WTC11 (cell line): ENCODE results near the gene MCAT. TPM values are rescaled to one million over a fixed set of nuclear protein-coding genes. Genes with fewer than 3 reads are reported as not detected.
A peak's percentile ranks its signal among the peaks of the same experiment; 100 is the strongest.

Experiments used
- ATAC-seq: fragments of 200-7000 bp; cut with Tn5 transposase; 2 replicates; pipeline ENCODE4 v1.10.0; 2021; ENCODE audit warnings: mild to moderate bottlenecking, moderate library complexity
- CTCF ChIA-PET: fragments of 300-600 bp; sonication (Branson Sonifier 250); formaldehyde crosslinking; loops from one replicate; lab custom pipeline; 2021; ENCODE audit warnings: antibody characterized with exemption; lab: Charles Lee
- POLR2A ChIA-PET: fragments of 350-600 bp; sonication (Branson Sonifier 250); formaldehyde crosslinking; loops from one replicate; lab custom pipeline; 2021; ENCODE audit warnings: antibody characterized with exemption; lab: Charles Lee
- DNase-seq: peaks from one replicate; pipeline ENCODE4 v3.0.0; 2021; ENCODE audit warnings: low spot score
- H3K27ac Mint-ChIP-seq: 2 replicates; pipeline ENCODE4 v1.8.0; 2021; ENCODE audit warnings: mixed read lengths
- H3K27me3 Mint-ChIP-seq: 2 replicates; pipeline ENCODE4 v1.8.0; 2021; ENCODE audit warnings: low read depth, mild to moderate bottlenecking, moderate library complexity, mixed read lengths
- H3K36me3 Mint-ChIP-seq: 2 replicates; pipeline ENCODE4 v1.8.0; 2021; ENCODE audit warnings: mixed read lengths
- H3K4me1 Mint-ChIP-seq: 2 replicates; pipeline ENCODE4 v1.8.0; 2022; ENCODE audit warnings: mixed read lengths
- H3K4me3 Mint-ChIP-seq: 2 replicates; pipeline ENCODE4 v1.8.0; 2021; ENCODE audit warnings: mild to moderate bottlenecking, moderate library complexity, mixed read lengths
- H3K9me3 Mint-ChIP-seq: 2 replicates; pipeline ENCODE4 v1.8.0; 2021; ENCODE audit warnings: mixed read lengths
- ARID4B ChIP-seq: sonication (generic); formaldehyde crosslinking; IDR thresholded peaks from 2 replicates; pipeline ENCODE4 v1.8.0; 2023; ENCODE audit warnings: missing genetic modification reagents, mild to moderate bottlenecking, borderline replicate concordance
- CBFB ChIP-seq: sonication (generic); formaldehyde crosslinking; IDR thresholded peaks from 2 replicates; pipeline ENCODE4 v1.8.1; 2022; ENCODE audit warnings: mild to moderate bottlenecking, low read depth, missing genetic modification reagents
- CREM ChIP-seq: sonication (generic); formaldehyde crosslinking; IDR thresholded peaks from 2 replicates; pipeline ENCODE4 v1.8.1; 2022; ENCODE audit warnings: mild to moderate bottlenecking, missing genetic modification reagents, moderate library complexity
- EMX1 ChIP-seq: fragments of 250-450 bp; sonication (Bioruptor Pico); IDR thresholded peaks from 2 replicates; pipeline ENCODE4 v1.8.0; 2021; ENCODE audit warnings: mild to moderate bottlenecking
- GTF2I ChIP-seq: fragments of 250-450 bp; sonication (Bioruptor Pico); conservative IDR thresholded peaks from 2 replicates; pipeline ENCODE4 v1.4.0; 2021; ENCODE audit warnings: mild to moderate bottlenecking
- IRF2 ChIP-seq: sonication (generic); formaldehyde crosslinking; IDR thresholded peaks from 2 replicates; pipeline ENCODE4 v1.8.0; 2022; ENCODE audit warnings: low read depth, missing genetic modification reagents, borderline replicate concordance
- NFYB ChIP-seq: sonication (generic); formaldehyde crosslinking; conservative IDR thresholded peaks from 2 replicates; pipeline ENCODE4 v1.8.0; 2022; ENCODE audit warnings: low read depth, missing genetic modification reagents
- NR3C1 ChIP-seq: sonication (generic); formaldehyde crosslinking; conservative IDR thresholded peaks from 2 replicates; pipeline ENCODE4 v1.8.1; 2023; ENCODE audit warnings: low read depth, mild to moderate bottlenecking, missing genetic modification reagents
- PREB ChIP-seq: sonication (generic); formaldehyde crosslinking; IDR thresholded peaks from 2 replicates; pipeline ENCODE4 v1.8.1; 2022; ENCODE audit warnings: mild to moderate bottlenecking, missing genetic modification reagents, moderate library complexity, borderline replicate concordance
- SOX15 ChIP-seq: fragments of 250-450 bp; sonication (Bioruptor Pico); IDR thresholded peaks from 2 replicates; pipeline ENCODE4 v1.9.0; 2021; ENCODE audit warnings: mild to moderate bottlenecking
- ZNF138 ChIP-seq: sonication (generic); formaldehyde crosslinking; conservative IDR thresholded peaks from 2 replicates; pipeline ENCODE4 v1.8.1; 2022; ENCODE audit warnings: mild to moderate bottlenecking, moderate library complexity, missing genetic modification reagents
- ZNF219 ChIP-seq: sonication (generic); formaldehyde crosslinking; IDR thresholded peaks from 2 replicates; pipeline ENCODE4 v1.8.0; 2023; ENCODE audit warnings: missing genetic modification reagents, mild to moderate bottlenecking, borderline replicate concordance
- ZNF263 ChIP-seq: sonication (generic); formaldehyde crosslinking; IDR thresholded peaks from 2 replicates; pipeline ENCODE4 v1.8.1; 2022; ENCODE audit warnings: low read depth, mild to moderate bottlenecking, moderate library complexity, missing genetic modification reagents
- ZNF317 ChIP-seq: sonication (generic); formaldehyde crosslinking; IDR thresholded peaks from 2 replicates; pipeline ENCODE4 v1.8.1; 2023; ENCODE audit warnings: low read depth, mild to moderate bottlenecking, moderate library complexity, missing genetic modification reagents, borderline replicate concordance
- total RNA-seq: library from RNA; stranded (reverse); gene quantifications from 3 replicates; pipeline ENCODE4 v1.2.3, GENCODE V29; 2021
- TF ChIP-seq, protein P1 (sequence below): fragments of 250-450 bp; sonication (Bioruptor Pico); IDR thresholded peaks from 2 replicates; pipeline ENCODE4 v1.9.0; 2021; ENCODE audit warnings: mild to moderate bottlenecking, borderline replicate concordance
- TF ChIP-seq, protein P2 (sequence below): fragments of 250-450 bp; sonication (Bioruptor Pico); IDR thresholded peaks from 2 replicates; pipeline ENCODE4 v2.1.2; 2022; ENCODE audit warnings: mild to moderate bottlenecking, moderate library complexity
- TF ChIP-seq, protein P3 (sequence below): sonication (generic); formaldehyde crosslinking; conservative IDR thresholded peaks from 2 replicates; pipeline ENCODE4 v1.8.1; 2023; ENCODE audit warnings: mild to moderate bottlenecking, low read depth, missing genetic modification reagents, moderate library complexity

The MCAT gene
- total RNA-seq, 1 experiment from 2014 or later, result 18.5 TPM

DNA sequence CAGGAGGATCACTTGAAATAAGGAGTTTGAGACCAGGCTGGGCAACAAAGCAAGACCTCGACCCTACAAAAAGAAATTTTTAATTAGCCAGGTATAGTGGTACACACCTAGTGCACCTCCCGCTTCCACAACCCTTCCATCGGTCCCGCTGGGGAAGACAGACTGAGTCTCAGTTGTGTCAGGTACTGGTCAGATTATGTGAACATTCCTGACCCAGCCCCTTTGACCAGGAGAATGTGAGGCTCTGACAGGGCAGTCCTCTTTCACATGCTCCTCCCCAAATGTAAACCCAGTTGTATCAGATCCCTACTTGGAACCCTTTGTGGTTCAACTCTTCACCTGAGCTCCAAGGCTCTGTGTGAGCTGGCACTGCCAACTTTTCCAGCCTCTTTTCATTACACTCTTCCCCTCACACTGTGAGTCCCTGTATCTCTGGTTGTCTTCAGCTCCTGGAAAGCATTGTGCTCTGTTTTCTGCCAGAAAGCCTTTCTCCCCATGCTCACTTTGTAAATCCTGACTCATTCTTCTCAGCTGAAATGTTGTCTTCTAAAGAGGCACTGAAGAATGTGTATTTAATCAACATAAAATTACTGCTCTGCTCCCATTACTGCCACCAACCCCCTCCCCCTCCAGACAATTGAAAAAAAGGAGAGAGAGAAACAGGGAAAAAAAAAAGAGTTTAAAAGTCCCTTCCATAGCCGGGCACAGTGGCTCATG is 45.8 kb upstream of the MCAT start (continued):
- TF ChIP-seq, protein P1, sequence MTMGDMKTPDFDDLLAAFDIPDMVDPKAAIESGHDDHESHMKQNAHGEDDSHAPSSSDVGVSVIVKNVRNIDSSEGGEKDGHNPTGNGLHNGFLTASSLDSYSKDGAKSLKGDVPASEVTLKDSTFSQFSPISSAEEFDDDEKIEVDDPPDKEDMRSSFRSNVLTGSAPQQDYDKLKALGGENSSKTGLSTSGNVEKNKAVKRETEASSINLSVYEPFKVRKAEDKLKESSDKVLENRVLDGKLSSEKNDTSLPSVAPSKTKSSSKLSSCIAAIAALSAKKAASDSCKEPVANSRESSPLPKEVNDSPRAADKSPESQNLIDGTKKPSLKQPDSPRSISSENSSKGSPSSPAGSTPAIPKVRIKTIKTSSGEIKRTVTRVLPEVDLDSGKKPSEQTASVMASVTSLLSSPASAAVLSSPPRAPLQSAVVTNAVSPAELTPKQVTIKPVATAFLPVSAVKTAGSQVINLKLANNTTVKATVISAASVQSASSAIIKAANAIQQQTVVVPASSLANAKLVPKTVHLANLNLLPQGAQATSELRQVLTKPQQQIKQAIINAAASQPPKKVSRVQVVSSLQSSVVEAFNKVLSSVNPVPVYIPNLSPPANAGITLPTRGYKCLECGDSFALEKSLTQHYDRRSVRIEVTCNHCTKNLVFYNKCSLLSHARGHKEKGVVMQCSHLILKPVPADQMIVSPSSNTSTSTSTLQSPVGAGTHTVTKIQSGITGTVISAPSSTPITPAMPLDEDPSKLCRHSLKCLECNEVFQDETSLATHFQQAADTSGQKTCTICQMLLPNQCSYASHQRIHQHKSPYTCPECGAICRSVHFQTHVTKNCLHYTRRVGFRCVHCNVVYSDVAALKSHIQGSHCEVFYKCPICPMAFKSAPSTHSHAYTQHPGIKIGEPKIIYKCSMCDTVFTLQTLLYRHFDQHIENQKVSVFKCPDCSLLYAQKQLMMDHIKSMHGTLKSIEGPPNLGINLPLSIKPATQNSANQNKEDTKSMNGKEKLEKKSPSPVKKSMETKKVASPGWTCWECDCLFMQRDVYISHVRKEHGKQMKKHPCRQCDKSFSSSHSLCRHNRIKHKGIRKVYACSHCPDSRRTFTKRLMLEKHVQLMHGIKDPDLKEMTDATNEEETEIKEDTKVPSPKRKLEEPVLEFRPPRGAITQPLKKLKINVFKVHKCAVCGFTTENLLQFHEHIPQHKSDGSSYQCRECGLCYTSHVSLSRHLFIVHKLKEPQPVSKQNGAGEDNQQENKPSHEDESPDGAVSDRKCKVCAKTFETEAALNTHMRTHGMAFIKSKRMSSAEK, result no peak
- TF ChIP-seq SOX15 (CRISPR knock-in tag), result no peak
- no peak for TF ChIP-seq NFYB (CRISPR knock-in tag)
- TF ChIP-seq GTF2I (CRISPR knock-in tag), result no peak
- TF ChIP-seq, protein P2, sequence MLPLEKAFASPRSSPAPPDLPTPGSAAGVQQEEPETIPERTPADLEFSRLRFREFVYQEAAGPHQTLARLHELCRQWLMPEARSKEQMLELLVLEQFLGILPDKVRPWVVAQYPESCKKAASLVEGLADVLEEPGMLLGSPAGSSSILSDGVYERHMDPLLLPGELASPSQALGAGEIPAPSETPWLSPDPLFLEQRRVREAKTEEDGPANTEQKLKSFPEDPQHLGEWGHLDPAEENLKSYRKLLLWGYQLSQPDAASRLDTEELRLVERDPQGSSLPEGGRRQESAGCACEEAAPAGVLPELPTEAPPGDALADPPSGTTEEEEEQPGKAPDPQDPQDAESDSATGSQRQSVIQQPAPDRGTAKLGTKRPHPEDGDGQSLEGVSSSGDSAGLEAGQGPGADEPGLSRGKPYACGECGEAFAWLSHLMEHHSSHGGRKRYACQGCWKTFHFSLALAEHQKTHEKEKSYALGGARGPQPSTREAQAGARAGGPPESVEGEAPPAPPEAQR (CRISPR knock-in tag), result no peak

- ChIA-PET POLR2A (interaction anchor here (0.5 to 1.4 kb wide), 5 partner anchors 24 to 676 kb away, joined by 3 to 4 read pairs (median 3); no protein-coding TSS in a partner anchor), CTCF (interaction anchor here (0.6 to 4.9 kb wide), 46 partner anchors 9 to 736 kb away, joined by 3 to 85 read pairs (median 4); partner anchors contain the start of genes EFCAB6, PNPLA3 and POLDIP3)
- H3K4me3 Mint-ChIP-seq, result peak overlapping the region; percentile 65
- peak; percentile 95 for DNase-seq
- ATAC-seq, result peak; percentile 86
- H3K27ac Mint-ChIP-seq, result peak overlapping the region; percentile 74
- H3K9me3 Mint-ChIP-seq, result no peaks in the 10 kb centered on the region
- peaks cover 4% of the 10 kb centered on the region for H3K36me3 Mint-ChIP-seq
- H3K27me3 Mint-ChIP-seq, result peaks cover 22% of the 10 kb centered on the region
- H3K4me1 Mint-ChIP-seq, result peaks cover 24% of the 10 kb centered on the region
- TF ChIP-seq PREB (no peak), ARID4B (CRISPR knock-in tag) (no peak), NR3C1 (no peak), ZNF317 (CRISPR knock-in tag) (no peak), CBFB (CRISPR knock-in tag) (0 out of 2 replicates have a peak, but pooled peaks have one; percentile 55), GTF2I (CRISPR knock-in tag) (no peak; the same call in 1 of the 2 replicates), ZNF219 (CRISPR knock-in tag) (no peak), IRF2 (no peak), ZNF138 (CRISPR knock-in tag) (no peak), ZNF263 (CRISPR knock-in tag) (no peak), CREM (peak; percentile 49; the same call in 1 of the 2 replicates), EMX1 (CRISPR knock-in tag) (no peak)
- TF ChIP-seq, protein P3, sequence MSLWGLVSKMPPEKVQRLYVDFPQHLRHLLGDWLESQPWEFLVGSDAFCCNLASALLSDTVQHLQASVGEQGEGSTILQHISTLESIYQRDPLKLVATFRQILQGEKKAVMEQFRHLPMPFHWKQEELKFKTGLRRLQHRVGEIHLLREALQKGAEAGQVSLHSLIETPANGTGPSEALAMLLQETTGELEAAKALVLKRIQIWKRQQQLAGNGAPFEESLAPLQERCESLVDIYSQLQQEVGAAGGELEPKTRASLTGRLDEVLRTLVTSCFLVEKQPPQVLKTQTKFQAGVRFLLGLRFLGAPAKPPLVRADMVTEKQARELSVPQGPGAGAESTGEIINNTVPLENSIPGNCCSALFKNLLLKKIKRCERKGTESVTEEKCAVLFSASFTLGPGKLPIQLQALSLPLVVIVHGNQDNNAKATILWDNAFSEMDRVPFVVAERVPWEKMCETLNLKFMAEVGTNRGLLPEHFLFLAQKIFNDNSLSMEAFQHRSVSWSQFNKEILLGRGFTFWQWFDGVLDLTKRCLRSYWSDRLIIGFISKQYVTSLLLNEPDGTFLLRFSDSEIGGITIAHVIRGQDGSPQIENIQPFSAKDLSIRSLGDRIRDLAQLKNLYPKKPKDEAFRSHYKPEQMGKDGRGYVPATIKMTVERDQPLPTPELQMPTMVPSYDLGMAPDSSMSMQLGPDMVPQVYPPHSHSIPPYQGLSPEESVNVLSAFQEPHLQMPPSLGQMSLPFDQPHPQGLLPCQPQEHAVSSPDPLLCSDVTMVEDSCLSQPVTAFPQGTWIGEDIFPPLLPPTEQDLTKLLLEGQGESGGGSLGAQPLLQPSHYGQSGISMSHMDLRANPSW (CRISPR knock-in tag), result 0 out of 2 replicates have a peak, but pooled peaks have one; percentile 47
Measured at GRCh38 chr22:43187171-43188099, 44.2 kb upstream of the MCAT start.
